Skeletal muscle satellite cell (primary cell): ENCODE results near the gene EHMT1. TPM values are rescaled to one million over a fixed set of nuclear protein-coding genes. Genes with fewer than 3 reads are reported as not detected.

ENCODE experiments used
- H3K27me3 ChIP-seq: 2 replicates; pipeline ENCODE4 v1.7.0; 2013; ENCODE audit warnings: low read length; ENCODE audit not compliant: control insufficient read depth, insufficient read depth
- H3K36me3 ChIP-seq: 2 replicates; pipeline ENCODE4 v1.7.0; 2013; ENCODE audit warnings: mild to moderate bottlenecking, control low read depth, low read length; ENCODE audit not compliant: insufficient read depth
- H3K4me1 ChIP-seq: 2 replicates; pipeline ENCODE4 v1.7.0; 2013; ENCODE audit warnings: low read length; ENCODE audit not compliant: control insufficient read depth, insufficient read depth
- H3K4me2 ChIP-seq: 2 replicates; pipeline ENCODE4 v1.7.0; 2013; ENCODE audit warnings: mild to moderate bottlenecking, low read length
- H3K4me3 ChIP-seq: 2 replicates; pipeline ENCODE4 v1.7.0; 2013; ENCODE audit warnings: low read length
- H3K9ac ChIP-seq: 2 replicates; pipeline ENCODE4 v1.7.0; 2013; ENCODE audit warnings: mild to moderate bottlenecking, low read depth, low read length, moderate library complexity
- H3K9me3 ChIP-seq: replicated peaks from 2 replicates; pipeline ENCODE4 v1.7.0; 2013; ENCODE audit warnings: mild to moderate bottlenecking, control low read depth, low read length
- total RNA-seq: library from RNA; depleted of rRNA; stranded (reverse); fragments of >200 nt; gene quantifications from 2 replicates; pipeline ENCODE4 v1.2.3, GENCODE V29; 2012; rRNA removed

The EHMT1 gene
- 31.0 and 35.7 TPM in 2 replicates for total RNA-seq

- no peaks in the 10 kb centered on the region for H3K9me3 ChIP-seq
- H3K36me3 ChIP-seq, result peaks cover 31% of the 10 kb centered on the region
- H3K4me3 ChIP-seq, result peak within 1 kb of the TSS; percentile 99
These were observed at the start of gene EHMT1 for GRCh38 chr9:137618105-137619067. TSS of gene EHMT1 (plus strand) at chr9:137619005. CDS start at chr9:137619029, 24 bp downstream.

GRCh38 chr9:137569609-137570203, 49.1 kb upstream of the EHMT1 start:
- Histone ChIP-seq H3K36me3 (peaks cover 32% of the 10 kb centered on the region), H3K4me1 (no peaks in the 10 kb centered on the region), H3K9me3 (no peaks in the 10 kb centered on the region), H3K4me3 (no peak overlapping the region), H3K27me3 (no peaks in the 10 kb centered on the region), H3K9ac (no peak overlapping the region), H3K4me2 (no peak overlapping the region)

More at GRCh38 chr9:137618105-137619067, at the start of gene EHMT1:
- Histone ChIP-seq H3K9ac (peak within 1 kb of the TSS; percentile 100), H3K4me2 (peak within 1 kb of the TSS; percentile 98), H3K27me3 (no peaks in the 10 kb centered on the region), H3K4me1 (peaks cover 20% of the 10 kb centered on the region)

- no peaks in the 10 kb centered on the region for H3K27me3 ChIP-seq
- H3K4me3 ChIP-seq, result no peak overlapping the region
- no peaks in the 10 kb centered on the region for H3K9me3 ChIP-seq
- no peak overlapping the region for H3K4me2 ChIP-seq
- no peak overlapping the region for H3K9ac ChIP-seq
- H3K4me1 ChIP-seq, result no peaks in the 10 kb centered on the region
- H3K36me3 ChIP-seq, result peaks cover 37% of the 10 kb centered on the region
These were observed 48.2 kb upstream of the EHMT1 start for GRCh38 chr9:137570566-137570965.

GRCh38 chr9:137574192-137574591, 44.6 kb upstream of the EHMT1 start:
- Histone ChIP-seq H3K9me3 (no peaks in the 10 kb centered on the region), H3K27me3 (no peaks in the 10 kb centered on the region), H3K4me2 (no peak overlapping the region), H3K4me3 (no peak overlapping the region), H3K4me1 (peaks cover 18% of the 10 kb centered on the region), H3K9ac (no peak overlapping the region), H3K36me3 (peaks cover 36% of the 10 kb centered on the region)

- Histone ChIP-seq H3K4me1 (peaks cover 20% of the 10 kb centered on the region), H3K4me2 (no peak overlapping the region), H3K9ac (no peak overlapping the region), H3K4me3 (no peak overlapping the region), H3K27me3 (no peaks in the 10 kb centered on the region), H3K9me3 (no peaks in the 10 kb centered on the region), H3K36me3 (peaks cover 39% of the 10 kb centered on the region)
These were observed 43.5 kb upstream of the EHMT1 start for GRCh38 chr9:137575364-137575715.

GRCh38 chr9:137575716-137576411, 42.9 kb upstream of the EHMT1 start:
- H3K36me3 ChIP-seq, result peaks cover 39% of the 10 kb centered on the region
- no peaks in the 10 kb centered on the region for H3K27me3 ChIP-seq
- no peak overlapping the region for H3K4me3 ChIP-seq
- H3K9ac ChIP-seq, result no peak overlapping the region
- H3K4me2 ChIP-seq, result no peak overlapping the region
- H3K9me3 ChIP-seq, result no peaks in the 10 kb centered on the region
- H3K4me1 ChIP-seq, result peaks cover 20% of the 10 kb centered on the region

GRCh38 chr9:137578518-137579258, 40.1 kb upstream of the EHMT1 start, which contains the start of gene DPH7:
TSS of gene DPH7 (minus strand) at chr9:137578925. CDS start at chr9:137578777, 148 bp downstream.
- H3K4me2 ChIP-seq, result peak within 1 kb of the TSS; percentile 87
- peak within 1 kb of the TSS; percentile 91 for H3K9ac ChIP-seq
- no peaks in the 10 kb centered on the region for H3K9me3 ChIP-seq
- H3K27me3 ChIP-seq, result no peaks in the 10 kb centered on the region
- H3K4me3 ChIP-seq, result peak within 1 kb of the TSS; percentile 97
- H3K4me1 ChIP-seq, result peaks cover 20% of the 10 kb centered on the region
- H3K36me3 ChIP-seq, result peaks cover 45% of the 10 kb centered on the region

- peaks cover 20% of the 10 kb centered on the region for H3K4me1 ChIP-seq
These were observed 39.6 kb upstream of the EHMT1 start for GRCh38 chr9:137579259-137579604.

GRCh38 chr9:137580209-137580953, 38.4 kb upstream of the EHMT1 start:
- Histone ChIP-seq H3K4me3 (no peak overlapping the region), H3K9me3 (no peaks in the 10 kb centered on the region), H3K4me1 (peaks cover 20% of the 10 kb centered on the region), H3K27me3 (no peaks in the 10 kb centered on the region), H3K9ac (no peak overlapping the region), H3K36me3 (peaks cover 33% of the 10 kb centered on the region), H3K4me2 (no peak overlapping the region)

More at GRCh38 chr9:137579259-137579604, 39.6 kb upstream of the EHMT1 start:
- H3K36me3 ChIP-seq, result peaks cover 41% of the 10 kb centered on the region
- no peaks in the 10 kb centered on the region for H3K9me3 ChIP-seq
- peak overlapping the region; percentile 87 for H3K4me2 ChIP-seq
- peak overlapping the region; percentile 97 for H3K4me3 ChIP-seq
- H3K27me3 ChIP-seq, result no peaks in the 10 kb centered on the region
- H3K9ac ChIP-seq, result peak overlapping the region; percentile 79

- peaks cover 33% of the 10 kb centered on the region for H3K36me3 ChIP-seq
- H3K4me1 ChIP-seq, result peaks cover 19% of the 10 kb centered on the region
- no peaks in the 10 kb centered on the region for H3K9me3 ChIP-seq
- H3K27me3 ChIP-seq, result no peaks in the 10 kb centered on the region
- no peak overlapping the region for H3K4me3 ChIP-seq
- no peak overlapping the region for H3K9ac ChIP-seq
- H3K4me2 ChIP-seq, result no peak overlapping the region
These were observed 37.9 kb upstream of the EHMT1 start for GRCh38 chr9:137580954-137581322.
